Measurements from ENCODE around the gene GNG12.
A peak's percentile ranks its signal among the peaks of the same experiment; 100 is the strongest.

The GNG12 gene

DNA sequence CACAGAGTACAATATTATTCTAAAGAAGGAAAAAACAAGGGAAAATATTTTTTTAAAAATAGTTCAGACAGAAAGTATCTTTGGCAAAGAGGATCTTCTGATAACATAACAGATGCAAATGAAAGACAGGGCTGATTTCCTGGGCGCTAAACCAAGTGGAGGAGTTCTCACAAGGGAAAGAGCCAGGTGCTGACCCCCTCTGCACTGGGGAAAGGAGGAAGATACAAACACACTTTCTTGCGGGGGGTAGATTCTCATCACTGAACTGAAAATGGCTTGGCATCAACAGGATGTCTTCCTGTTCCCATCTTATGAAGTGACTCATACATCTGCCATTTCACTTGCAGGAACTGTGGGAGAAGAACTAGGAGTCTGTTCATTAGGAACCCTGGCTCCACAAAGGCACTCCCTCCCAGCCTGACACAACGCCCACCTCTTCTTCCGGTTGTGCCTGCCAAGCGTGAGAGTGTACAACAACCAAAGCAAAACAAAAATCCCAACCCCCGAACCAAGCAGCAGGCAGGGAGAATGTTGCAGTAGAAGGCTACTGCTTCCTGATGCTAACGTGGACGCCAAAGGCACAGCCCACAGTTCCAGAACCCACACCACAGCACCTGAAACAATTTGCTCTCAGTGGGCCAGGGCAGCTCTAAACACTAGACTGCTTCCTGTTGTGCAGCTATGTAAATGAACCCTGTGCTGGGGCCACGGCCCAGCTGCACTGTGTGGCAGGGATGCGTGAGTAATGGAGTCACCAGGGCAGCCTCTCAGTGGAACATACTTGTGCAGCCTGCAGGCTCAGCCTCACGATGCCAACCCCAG, 97.2 kb downstream of the GNG12 start:
- Histone ChIP-seq H3K9me2 (replicated peaks; ENCODE audit: low read depth, low read length) (no peaks in the 10 kb centered on the region), H3K36me3 (ENCODE audit: insufficient read depth, low read length) (no peaks in the 10 kb centered on the region), H3K4me1 (ENCODE audit: insufficient read depth, low read length, poor library complexity, severe bottlenecking) (peaks cover 8% of the 10 kb centered on the region), H2AFZ (ENCODE audit: low read length) (peak overlapping the region; percentile 77), H3K4me3 (ENCODE audit: low read length, poor library complexity, severe bottlenecking) (no peak overlapping the region), H3K4me2 (ENCODE audit: low read depth, low read length, poor library complexity, severe bottlenecking) (no peak overlapping the region), H3F3A (ENCODE audit: low read depth) (no peaks in the 10 kb centered on the region), H3K9me3 (ENCODE audit: insufficient read depth, low read depth, low read length) (no peaks in the 10 kb centered on the region), H3K9ac (ENCODE audit: low read depth, low read length, poor library complexity, severe bottlenecking) (no peak overlapping the region), H3K27me3 (ENCODE audit: insufficient read depth, low read length, poor library complexity, severe bottlenecking) (no peaks in the 10 kb centered on the region), H3K79me2 (ENCODE audit: insufficient read depth, low read length) (no peaks in the 10 kb centered on the region), H4K20me1 (ENCODE audit: insufficient read depth, low read length, poor library complexity, severe bottlenecking) (no peaks in the 10 kb centered on the region)
- TF ChIP-seq CTCF (conservative IDR thresholded peaks at IDR 0.05; ENCODE audit: low read length) (no peak), EZH2phosphoT487 (IDR thresholded peaks at IDR 0.05; ENCODE audit: borderline replicate concordance) (no peak)

- Histone ChIP-seq H3K4me1 (ENCODE audit: insufficient read depth, low read length, poor library complexity, severe bottlenecking) (peaks cover 8% of the 10 kb centered on the region), H2AFZ (ENCODE audit: low read length) (no peak overlapping the region), H3K79me2 (ENCODE audit: insufficient read depth, low read length) (no peaks in the 10 kb centered on the region), H3K36me3 (ENCODE audit: insufficient read depth, low read length) (no peaks in the 10 kb centered on the region), H3K9me2 (replicated peaks; ENCODE audit: low read depth, low read length) (no peaks in the 10 kb centered on the region), H3K9me3 (ENCODE audit: insufficient read depth, low read depth, low read length) (no peaks in the 10 kb centered on the region), H3K27me3 (ENCODE audit: insufficient read depth, low read length, poor library complexity, severe bottlenecking) (no peaks in the 10 kb centered on the region), H4K20me1 (ENCODE audit: insufficient read depth, low read length, poor library complexity, severe bottlenecking) (no peaks in the 10 kb centered on the region), H3K9ac (ENCODE audit: low read depth, low read length, poor library complexity, severe bottlenecking) (no peak overlapping the region), H3F3A (ENCODE audit: low read depth) (no peaks in the 10 kb centered on the region), H3K4me2 (ENCODE audit: low read depth, low read length, poor library complexity, severe bottlenecking) (no peak overlapping the region), H3K4me3 (ENCODE audit: low read length, poor library complexity, severe bottlenecking) (no peak overlapping the region)
- no peak for TF ChIP-seq CTCF (conservative IDR thresholded peaks at IDR 0.05; ENCODE audit: low read length)
- TF ChIP-seq EZH2phosphoT487 (IDR thresholded peaks at IDR 0.05; ENCODE audit: borderline replicate concordance), result no peak
Observed at GRCh38 chr1:67735206-67735605, 98.1 kb downstream of the GNG12 start.

GRCh38 chr1:67734323-67734690, 99.0 kb downstream of the GNG12 start:
- no peaks in the 10 kb centered on the region for H3K9me2 ChIP-seq (replicated peaks; ENCODE audit: low read depth, low read length)
- no peak overlapping the region for H3K4me2 ChIP-seq (ENCODE audit: low read depth, low read length, poor library complexity, severe bottlenecking)
- H3K4me3 ChIP-seq (ENCODE audit: low read length, poor library complexity, severe bottlenecking), result no peak overlapping the region
- H3K9me3 ChIP-seq (ENCODE audit: insufficient read depth, low read depth, low read length), result no peaks in the 10 kb centered on the region
- H3F3A ChIP-seq (ENCODE audit: low read depth), result no peaks in the 10 kb centered on the region
- no peaks in the 10 kb centered on the region for H3K27me3 ChIP-seq (ENCODE audit: insufficient read depth, low read length, poor library complexity, severe bottlenecking)
- H3K4me1 ChIP-seq (ENCODE audit: insufficient read depth, low read length, poor library complexity, severe bottlenecking), result peaks cover 8% of the 10 kb centered on the region
- 0 out of 2 replicates have a peak overlapping the region, but pooled peaks have one; percentile 2 for H2AFZ ChIP-seq (ENCODE audit: low read length)
- H4K20me1 ChIP-seq (ENCODE audit: insufficient read depth, low read length, poor library complexity, severe bottlenecking), result no peaks in the 10 kb centered on the region
- H3K79me2 ChIP-seq (ENCODE audit: insufficient read depth, low read length), result no peaks in the 10 kb centered on the region
- H3K36me3 ChIP-seq (ENCODE audit: insufficient read depth, low read length), result no peaks in the 10 kb centered on the region
- TF ChIP-seq CTCF (conservative IDR thresholded peaks at IDR 0.05; ENCODE audit: low read length), result no peak
- TF ChIP-seq EZH2phosphoT487 (IDR thresholded peaks at IDR 0.05; ENCODE audit: borderline replicate concordance), result no peak
- H3K9ac ChIP-seq (ENCODE audit: low read depth, low read length, poor library complexity, severe bottlenecking), result no peak overlapping the region
